A549 (cell line): Measurements from ENCODE around the gene ZNF649. TPM values are rescaled to one million over a fixed set of nuclear protein-coding genes. Genes with fewer than 3 reads are reported as not detected.
"Not testable (repeated sequence)": the region's sequence is repeated elsewhere in the genome, so short reads cannot be mapped to it uniquely, and the experiment has no call there.

ENCODE experiments used
- ATAC-seq, 2 experiments: fragments of 200-7000 bp in 1 of 2; fragments of >200 bp in 1 of 2; cut with Nextera tagmentation in 1 of 2; cut with Tn5 transposase in 1 of 2; 3 replicates each; pipeline versions ENCODE4 v1.8.0 to v1.9.1; 2018 to 2020; ENCODE audit warnings: mild to moderate bottlenecking in 1 of 2, moderate library complexity in 1 of 2
- CTCF ChIA-PET: fragments of 300-600 bp; sonication (Branson Sonifier 250); formaldehyde crosslinking; extraction: SDS; loops from one replicate; lab custom pipeline; 2021; ENCODE audit warnings: antibody characterized with exemption, inconsistent platforms; lab: Yijun Ruan, JAX
- POLR2A ChIA-PET: fragments of 350-600 bp; formaldehyde crosslinking; extraction: SDS; loops from one replicate; lab custom pipeline; 2021; ENCODE audit warnings: antibody characterized with exemption, inconsistent platforms; lab: Yijun Ruan, JAX
- DNase-seq, 2 experiments: peaks; one replicate each; pipeline versions ENCODE4 v3.0.0 to v3.0.0-alpha.2; 2011 to 2016; ENCODE audit warnings: low read depth in 1 of 2, low spot score in 1 of 2
- FAIRE-seq: peaks from 2 replicates; lab custom pipeline; 2011; peaks lifted over from hg19 to GRCh38; lab: Jason Lieb, UNC
- H3K27ac ChIP-seq, 2 experiments: fragments of >200 bp; sonication (Bioruptor Twin); formaldehyde crosslinking; 3 replicates each; pipeline ENCODE4 v1.5.1; 2016 to 2017
- H3K4me1 ChIP-seq: fragments of >200 bp; sonication (Bioruptor Twin); formaldehyde crosslinking; 3 replicates; pipeline ENCODE4 v1.6.1; 2016
- H3K4me2 ChIP-seq: fragments of >200 bp; sonication (Bioruptor Twin); formaldehyde crosslinking; 3 replicates; pipeline ENCODE4 v1.6.1; 2016
- H3K4me3 ChIP-seq: fragments of >200 bp; sonication (Bioruptor Twin); formaldehyde crosslinking; 3 replicates; pipeline ENCODE4 v1.5.1; 2016
- H3K9me3 ChIP-seq: fragments of >200 bp; sonication (Bioruptor Twin); formaldehyde crosslinking; 3 replicates; pipeline ENCODE4 v1.6.1; 2016
- CBX2 ChIP-seq: fragments of 200-600 bp; sonication (generic); IDR thresholded peaks from 2 replicates; pipeline ENCODE4 v1.6.1; 2016; ENCODE audit warnings: low read depth, mild to moderate bottlenecking, borderline replicate concordance
- CHD4 ChIP-seq: fragments of 200-600 bp; sonication (generic); IDR thresholded peaks from 2 replicates; pipeline ENCODE4 v1.6.1; 2016; ENCODE audit warnings: antibody characterized with exemption, mild to moderate bottlenecking, borderline replicate concordance
- E2F6 ChIP-seq: IDR thresholded peaks from 2 replicates; pipeline ENCODE4 v1.6.1; 2012; ENCODE audit warnings: low read depth, borderline replicate concordance
- EP300 ChIP-seq, 2 experiments: fragments of >200 bp; sonication (Bioruptor Twin); formaldehyde crosslinking; IDR thresholded peaks; 2 replicates in 1 of 2; 3 replicates in 1 of 2; pipeline ENCODE4 v1.6.1; 2016 to 2017
- ESRRA ChIP-seq: fragments of 150-350 bp; IDR thresholded peaks from 2 replicates; pipeline ENCODE4 v1.6.1; 2014; ENCODE audit warnings: mild to moderate bottlenecking, low read length, borderline replicate concordance
- FOXS1 ChIP-seq: fragments of 250-450 bp; sonication (Bioruptor Pico); IDR thresholded peaks from 2 replicates; pipeline ENCODE4 v1.5.0; 2020; ENCODE audit warnings: mild to moderate bottlenecking, moderate library complexity
- GATA3 ChIP-seq: IDR thresholded peaks from 2 replicates; pipeline ENCODE4 v1.6.1; 2012; ENCODE audit warnings: borderline replicate concordance
- HDAC2 ChIP-seq: fragments of 200-600 bp; sonication (generic); IDR thresholded peaks from 2 replicates; pipeline ENCODE4 v1.6.1; 2016
- HEYL ChIP-seq: fragments of 250-450 bp; sonication (Bioruptor Pico); IDR thresholded peaks from 2 replicates; pipeline ENCODE4 v1.8.0; 2021; ENCODE audit warnings: mild to moderate bottlenecking, moderate library complexity
- HOXA7 ChIP-seq: fragments of 250-450 bp; sonication (Bioruptor Pico); IDR thresholded peaks from 2 replicates; pipeline ENCODE4 v1.5.0; 2020; ENCODE audit warnings: mild to moderate bottlenecking, moderate library complexity
- HOXB13 ChIP-seq: fragments of 250-450 bp; sonication (Bioruptor Pico); IDR thresholded peaks from 2 replicates; pipeline ENCODE4 v1.5.0; 2020; ENCODE audit warnings: low read depth, mild to moderate bottlenecking, moderate library complexity
- HOXB5 ChIP-seq: fragments of 250-450 bp; sonication (Bioruptor Pico); IDR thresholded peaks from 2 replicates; pipeline ENCODE4 v1.5.0; 2020; ENCODE audit warnings: mild to moderate bottlenecking, moderate library complexity
- JUN ChIP-seq, 2 experiments: fragments of >200 bp; sonication (Bioruptor Twin); formaldehyde crosslinking; IDR thresholded peaks; 2 replicates in 1 of 2; 3 replicates in 1 of 2; pipeline ENCODE4 v1.6.1; 2016 to 2017
- JUNB ChIP-seq: fragments of >200 bp; sonication (Bioruptor Twin); formaldehyde crosslinking; IDR thresholded peaks from 2 replicates; pipeline ENCODE4 v1.6.1; 2016
- KDM1A ChIP-seq: fragments of 200-600 bp; sonication (generic); IDR thresholded peaks from 2 replicates; pipeline ENCODE4 v1.6.1; 2016; ENCODE audit warnings: low read depth, mild to moderate bottlenecking
- KDM5A ChIP-seq: fragments of 200-600 bp; sonication (generic); IDR thresholded peaks from 2 replicates; pipeline ENCODE4 v1.6.1; 2016; ENCODE audit warnings: antibody characterized with exemption, mild to moderate bottlenecking
- MAFK ChIP-seq: fragments of 450-650 bp; IDR thresholded peaks from 2 replicates; pipeline ENCODE4 v1.6.1; 2014; ENCODE audit not compliant: partially characterized antibody
- MYC ChIP-seq: IDR thresholded peaks from 2 replicates; pipeline ENCODE4 v1.6.1; 2012; ENCODE audit warnings: mild to moderate bottlenecking, inconsistent platforms, low read length, improper control_type of control experiment, borderline replicate concordance
- PBX3 ChIP-seq: IDR thresholded peaks from 2 replicates; pipeline ENCODE4 v1.6.1; 2012
- POLR2A ChIP-seq: IDR thresholded peaks from 2 replicates; pipeline ENCODE4 v1.6.1; 2012; ENCODE audit warnings: mild to moderate bottlenecking, low read length
- RARB ChIP-seq: fragments of 250-450 bp; sonication (Bioruptor Pico); IDR thresholded peaks from 2 replicates; pipeline ENCODE4 v1.8.0; 2021; ENCODE audit warnings: mild to moderate bottlenecking, moderate library complexity
- REST ChIP-seq: fragments of 200-600 bp; sonication (generic); IDR thresholded peaks from 2 replicates; pipeline ENCODE4 v1.6.1; 2016; ENCODE audit warnings: antibody characterized with exemption, mild to moderate bottlenecking, moderate library complexity
- SMC3 ChIP-seq: fragments of >200 bp; sonication (Bioruptor Twin); formaldehyde crosslinking; IDR thresholded peaks from 3 replicates; pipeline ENCODE4 v1.6.1; 2018; ENCODE audit warnings: inconsistent platforms
- SREBF2 ChIP-seq: fragments of 450-650 bp; IDR thresholded peaks from 2 replicates; pipeline ENCODE4 v1.6.1; 2014; ENCODE audit warnings: mild to moderate bottlenecking, moderate library complexity
- TFCP2L1 ChIP-seq: fragments of 250-450 bp; sonication (Bioruptor Pico); IDR thresholded peaks from 2 replicates; pipeline ENCODE4 v1.5.0; 2021; ENCODE audit warnings: mild to moderate bottlenecking
- USF2 ChIP-seq: fragments of 450-650 bp; IDR thresholded peaks from 2 replicates; pipeline ENCODE4 v1.6.1; 2014; ENCODE audit warnings: antibody characterized with exemption
- ZC3H11A ChIP-seq: fragments of 450-650 bp; IDR thresholded peaks from 2 replicates; pipeline ENCODE4 v1.6.1; 2014; ENCODE audit warnings: antibody characterized with exemption, mild to moderate bottlenecking
- ZNF302 ChIP-seq: fragments of 250-450 bp; sonication (Bioruptor Pico); IDR thresholded peaks from 2 replicates; pipeline ENCODE4 v1.9.0; 2021; ENCODE audit warnings: inconsistent platforms, mild to moderate bottlenecking, moderate library complexity
- WGBS: methylation state at CpG from one replicate; pipeline ENCODE4 v1.1.6; 2017; ENCODE audit errors: missing lambda C conversion rate; 5-methylcytosine and 5-hydroxymethylcytosine counted together
- polyA plus RNA-seq, 4 experiments: library from polyadenylated mRNA; depleted of rRNA in 3 of 4; stranded (reverse); fragments of >200 nt; fragmentation: RNase III in 1 of 4; extraction: RNeasy Plus Mini Kit Qiagen cat#74134 plus additional on column Dnase treatment in 1 of 4; gene quantifications; 2 replicates in 3 of 4; 3 replicates in 1 of 4; pipeline ENCODE4 v1.2.3, GENCODE V29; 2011 to 2017
- TF ChIP-seq, protein P1 (sequence below): fragments of 250-450 bp; sonication (Bioruptor Pico); IDR thresholded peaks from 2 replicates; pipeline ENCODE4 v1.5.0; 2021; ENCODE audit warnings: mild to moderate bottlenecking, moderate library complexity, borderline replicate concordance

ZNF649 gene
- polyA plus RNA-seq, 2 of the 4 experiments (the other 2 are of a cell fraction) = 0.56 to 1.2 TPM

DNA sequence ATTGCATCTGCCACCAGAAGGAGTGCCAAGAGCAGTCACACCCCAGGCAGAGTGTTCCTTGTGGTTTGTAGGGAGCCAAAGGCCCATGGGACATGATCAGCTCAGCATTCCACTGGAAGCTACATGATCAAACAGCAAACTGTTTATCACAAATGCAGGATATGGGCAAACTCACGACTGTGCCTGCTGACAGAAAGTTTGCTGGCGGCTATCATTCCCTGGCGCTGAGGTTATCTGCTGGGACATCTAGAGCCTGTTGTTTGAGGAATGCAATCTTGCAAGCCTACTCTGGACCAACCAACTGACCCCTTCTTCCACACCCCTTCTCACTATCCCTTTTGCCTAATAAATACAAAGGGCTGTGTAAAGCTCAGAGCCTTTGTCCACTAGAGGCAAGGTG, 14.8 kb upstream of the ZNF649 start (continued):
- TF ChIP-seq SREBF2 (no peak), HOXA7 (no peak), GATA3 (no peak), CHD4 (no peak)

DNA sequence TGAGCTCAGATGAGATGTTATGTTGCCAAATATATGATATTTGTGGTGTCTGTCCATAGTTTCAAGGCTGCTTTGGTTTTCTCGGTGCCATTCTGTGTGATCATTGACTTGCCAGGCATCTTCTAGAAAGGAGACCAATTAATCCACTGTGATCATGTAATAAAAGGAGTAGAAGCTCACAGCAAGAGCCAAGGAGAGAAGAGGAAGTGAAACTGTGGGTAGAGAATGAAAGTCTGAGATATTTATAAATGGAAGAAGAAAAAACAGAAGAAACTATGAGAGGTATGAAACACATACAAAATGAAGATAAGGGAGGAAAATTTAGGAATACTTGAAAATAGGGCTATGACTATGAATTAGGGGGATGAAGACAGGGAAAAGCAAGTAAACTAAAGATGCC, 11.3 kb upstream of the ZNF649 start:
- FAIRE-seq (no peak), ATAC-seq (no peak), DNase-seq (no peak)
- CTCF ChIA-PET = interaction anchor here (1.5 kb wide), 1 partner anchor 57 kb away, joined by 4 read pairs; no protein-coding TSS in a partner anchor
- WGBS = 0% methylated on average over 1 of the region's 1 CpG
- no peak for TF ChIP-seq HEYL (CRISPR knock-in tag)
- no peak for TF ChIP-seq FOXS1
- TF ChIP-seq HOXB13 (CRISPR knock-in tag) = no peak
- TF ChIP-seq PBX3 = no peak
- TF ChIP-seq KDM5A = no peak
- TF ChIP-seq HOXB5 (CRISPR knock-in tag) = no peak
- TF ChIP-seq JUNB = no peak
- TF ChIP-seq SMC3 = no peak
- no peak for TF ChIP-seq MYC
- no peak for TF ChIP-seq HDAC2
- no peak for TF ChIP-seq USF2
- TF ChIP-seq TFCP2L1 (CRISPR knock-in tag) = no peak
- TF ChIP-seq HOXA7 = no peak
- no peak for TF ChIP-seq ZNF302
- Histone ChIP-seq H3K9me3 (peaks cover 95% of the 10 kb centered on the region), H3K4me1 (no peaks in the 10 kb centered on the region), H3K4me2 (no peak overlapping the region), H3K27ac (no peak overlapping the region), H3K4me3 (no peak overlapping the region)
- POLR2A ChIA-PET = no interaction called here

DNA sequence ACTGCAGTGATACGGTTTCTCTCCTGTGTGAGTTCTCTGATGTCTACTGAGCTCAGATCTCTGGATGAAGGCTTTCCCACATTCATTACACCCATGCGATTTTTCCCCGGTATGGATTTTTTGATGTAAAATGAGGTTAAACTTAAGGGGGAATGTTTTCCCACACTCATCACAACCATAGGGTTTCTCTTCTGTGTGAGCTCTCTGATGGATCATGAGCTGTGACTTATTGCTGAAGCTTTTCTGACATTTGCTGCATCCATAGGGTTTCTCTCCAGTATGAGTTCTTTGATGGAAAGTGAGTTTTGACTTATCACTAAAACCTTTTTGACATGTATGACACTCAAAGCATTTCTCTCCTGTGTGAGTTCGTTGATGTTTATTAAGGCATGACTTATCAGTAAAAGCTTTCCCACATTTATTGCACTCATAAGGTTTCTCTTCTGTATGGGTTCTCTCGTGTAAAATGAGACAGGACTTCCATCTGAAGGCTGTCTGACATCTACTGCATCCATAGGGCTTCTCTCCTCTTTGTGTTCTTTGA, 10.6 kb upstream of the ZNF649 start:
- Histone ChIP-seq H3K4me2 (no peak overlapping the region), H3K9me3 (peaks cover 95% of the 10 kb centered on the region), H3K27ac (no peak overlapping the region), H3K4me3 (no peak overlapping the region), H3K4me1 (no peaks in the 10 kb centered on the region)
- WGBS = 38% methylated on average over 5 of the region's 5 CpGs
- no peak for DNase-seq
- no peak for ATAC-seq
- CTCF ChIA-PET = interaction anchor here (1.5 kb wide), 1 partner anchor 58 kb away, joined by 4 read pairs; no protein-coding TSS in a partner anchor
- TF ChIP-seq POLR2A (no peak), ESRRA (no peak), RARB (CRISPR knock-in tag) (no peak), TFCP2L1 (CRISPR knock-in tag) (no peak), REST (no peak), E2F6 (no peak), SMC3 (no peak), GATA3 (no peak), KDM5A (no peak), KDM1A (no peak), CHD4 (no peak), CBX2 (no peak), MAFK (no peak), EP300 (IDR thresholded peaks at IDR 0.05) (no peak), JUN (IDR thresholded peaks at IDR 0.05) (no peak), FOXS1 (no peak), ZC3H11A (no peak)
- TF ChIP-seq, protein P1, sequence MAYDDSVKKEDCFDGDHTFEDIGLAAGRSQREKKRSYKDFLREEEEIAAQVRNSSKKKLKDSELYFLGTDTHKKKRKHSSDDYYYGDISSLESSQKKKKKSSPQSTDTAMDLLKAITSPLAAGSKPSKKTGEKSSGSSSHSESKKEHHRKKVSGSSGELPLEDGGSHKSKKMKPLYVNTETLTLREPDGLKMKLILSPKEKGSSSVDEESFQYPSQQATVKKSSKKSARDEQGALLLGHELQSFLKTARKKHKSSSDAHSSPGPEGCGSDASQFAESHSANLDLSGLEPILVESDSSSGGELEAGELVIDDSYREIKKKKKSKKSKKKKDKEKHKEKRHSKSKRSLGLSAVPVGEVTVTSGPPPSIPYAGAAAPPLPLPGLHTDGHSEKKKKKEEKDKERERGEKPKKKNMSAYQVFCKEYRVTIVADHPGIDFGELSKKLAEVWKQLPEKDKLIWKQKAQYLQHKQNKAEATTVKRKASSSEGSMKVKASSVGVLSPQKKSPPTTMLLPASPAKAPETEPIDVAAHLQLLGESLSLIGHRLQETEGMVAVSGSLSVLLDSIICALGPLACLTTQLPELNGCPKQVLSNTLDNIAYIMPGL (CRISPR knock-in tag) = no peak
- POLR2A ChIA-PET = no interaction called here
- FAIRE-seq = no peak

- WGBS = 20% methylated on average over 5 of the region's 5 CpGs
- H3K4me1 ChIP-seq, CTCF ChIA-PET, POLR2A ChIA-PET, DNase-seq, H3K27ac ChIP-seq, H3K4me3 ChIP-seq, H3K4me2 ChIP-seq, ATAC-seq, FAIRE-seq: not testable (repeated sequence)
- peaks cover 61% of the 10 kb centered on the region for H3K9me3 ChIP-seq
Measured at GRCh38 chr19:51907981-51908380, 3.2 kb upstream of the ZNF649 start.
